Sigmoid colon (tissue), 4 donors: ENCODE results near the gene SEMA3B.

ENCODE experiments used
- POLR2AphosphoS5 ChIP-seq, 4 donors: sonication (generic); formaldehyde crosslinking; IDR thresholded peaks; one replicate each; pipeline ENCODE4 v1.6.1; 2017; ENCODE audit warnings: antibody characterized with exemption in 4 of 4
- TF ChIP-seq, protein P1 (sequence below), 4 experiments: fragments of 450-650 bp in 3 of 4; fragments of 200-600 bp in 1 of 4; IDR thresholded peaks; one replicate each; pipeline ENCODE4 v1.5.1; 2016 to 2019; ENCODE audit warnings: antibody characterized with exemption in 4 of 4, mild to moderate bottlenecking in 3 of 4, moderate library complexity in 2 of 4

DNA sequence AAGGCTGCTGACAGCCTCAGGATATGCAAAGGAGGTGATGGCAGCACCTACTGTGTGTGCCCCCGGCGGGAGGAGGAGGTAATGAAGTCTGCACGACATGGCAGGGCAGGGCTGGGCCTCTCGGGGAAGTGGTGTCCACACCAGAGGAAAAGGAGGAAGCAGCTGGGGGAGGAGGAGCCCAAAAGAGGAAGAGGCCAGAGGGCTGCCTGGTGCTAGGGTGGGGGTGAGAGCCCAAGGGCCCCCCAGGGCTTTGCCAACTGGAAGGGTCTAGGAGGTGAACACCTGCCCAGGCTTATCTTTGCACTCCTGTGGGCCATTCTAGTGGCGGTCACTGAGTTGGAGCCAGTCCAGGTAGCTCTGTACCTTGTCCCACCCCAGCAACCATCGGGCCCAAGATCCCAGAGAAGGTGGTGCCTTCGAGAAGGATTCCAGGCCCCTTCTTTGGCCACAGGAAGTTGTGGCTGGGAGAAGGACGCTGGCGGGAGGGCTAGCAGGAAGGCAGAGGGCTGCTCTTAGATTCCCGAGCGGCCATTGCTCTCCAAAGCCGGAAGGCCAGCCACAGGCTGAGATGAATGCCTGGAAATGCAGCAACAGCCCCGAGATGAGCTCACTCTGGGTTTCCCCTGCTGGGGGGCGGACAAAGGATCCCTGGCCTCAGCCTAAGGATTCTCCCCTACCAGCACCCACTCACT, 25.9 kb upstream of the SEMA3B start:
- TF ChIP-seq, protein P1, sequence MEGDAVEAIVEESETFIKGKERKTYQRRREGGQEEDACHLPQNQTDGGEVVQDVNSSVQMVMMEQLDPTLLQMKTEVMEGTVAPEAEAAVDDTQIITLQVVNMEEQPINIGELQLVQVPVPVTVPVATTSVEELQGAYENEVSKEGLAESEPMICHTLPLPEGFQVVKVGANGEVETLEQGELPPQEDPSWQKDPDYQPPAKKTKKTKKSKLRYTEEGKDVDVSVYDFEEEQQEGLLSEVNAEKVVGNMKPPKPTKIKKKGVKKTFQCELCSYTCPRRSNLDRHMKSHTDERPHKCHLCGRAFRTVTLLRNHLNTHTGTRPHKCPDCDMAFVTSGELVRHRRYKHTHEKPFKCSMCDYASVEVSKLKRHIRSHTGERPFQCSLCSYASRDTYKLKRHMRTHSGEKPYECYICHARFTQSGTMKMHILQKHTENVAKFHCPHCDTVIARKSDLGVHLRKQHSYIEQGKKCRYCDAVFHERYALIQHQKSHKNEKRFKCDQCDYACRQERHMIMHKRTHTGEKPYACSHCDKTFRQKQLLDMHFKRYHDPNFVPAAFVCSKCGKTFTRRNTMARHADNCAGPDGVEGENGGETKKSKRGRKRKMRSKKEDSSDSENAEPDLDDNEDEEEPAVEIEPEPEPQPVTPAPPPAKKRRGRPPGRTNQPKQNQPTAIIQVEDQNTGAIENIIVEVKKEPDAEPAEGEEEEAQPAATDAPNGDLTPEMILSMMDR (IDR thresholded peaks at IDR 0.05) = no peak
- no peak for TF ChIP-seq POLR2AphosphoS5 (IDR thresholded peaks at IDR 0.05)
